ENCODE data around the gene FBXW11. TPM values are rescaled to one million over a fixed set of nuclear protein-coding genes. Genes with fewer than 3 reads are reported as not detected.

Gene FBXW11
- total and polyA plus RNA-seq, 4 experiments from 2014 or later = 17.1 to 43.4 (median 32.1) TPM

DNA sequence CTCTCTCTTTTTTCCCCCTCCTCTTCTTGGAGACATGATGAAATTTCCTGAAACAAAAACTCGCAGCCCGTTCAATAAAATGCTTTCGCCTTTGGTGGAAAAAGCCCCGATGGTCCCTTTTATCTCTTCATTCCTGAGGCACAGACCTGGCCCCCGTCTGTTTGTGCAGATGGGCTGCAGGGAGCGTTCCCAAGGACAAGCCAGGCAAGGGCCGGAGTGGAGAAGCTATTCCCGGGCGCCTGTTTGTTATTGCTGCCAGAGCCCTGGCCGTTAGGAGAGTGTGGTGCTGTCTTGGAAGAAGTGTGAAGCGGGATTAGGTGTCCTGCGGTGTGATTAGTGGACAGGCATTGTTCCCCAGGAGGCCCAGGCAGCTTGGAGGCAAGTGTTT, 149.0 kb downstream of the FBXW11 start:
- intact Hi-C loops (cut with micrococcal nuclease) = no loop called here
- Histone ChIP-seq H3K36me3 (ENCODE audit: insufficient read depth, low read length) (peaks cover 3% of the 10 kb centered on the region), H3K27ac (ENCODE audit: low read depth, low read length) (no peak overlapping the region), H3K4me3 (ENCODE audit: low read length in 2 of 2) (no peak overlapping the region), H3K9me3 (ENCODE audit: control insufficient read depth in 1 of 2, low read length in 2 of 2) (no peaks in the 10 kb centered on the region), H3K27me3 (ENCODE audit: insufficient read depth, low read length) (no peaks in the 10 kb centered on the region), H3K4me1 (ENCODE audit: insufficient read depth, low read length) (no peaks in the 10 kb centered on the region)
- ChIA-PET CTCF (ENCODE audit: partially characterized antibody) (no interaction called here), POLR2A (ENCODE audit: partially characterized antibody) (no interaction called here)
- DNase-seq = no peak
- H3K4me3 Mint-ChIP-seq = no peak overlapping the region
- peaks cover 9 to 17% (median 12%) of the 10 kb centered on the region in 4 donors for H3K4me1 Mint-ChIP-seq
- peak overlapping the region in 1 of 7 donors; percentile 61 for H3K27ac Mint-ChIP-seq
- peaks cover 11 to 27% of the 10 kb centered on the region in 2 donors for H3K36me3 Mint-ChIP-seq
- H3K27me3 Mint-ChIP-seq = no peaks in the 10 kb centered on the region
- H3K9me3 Mint-ChIP-seq = peaks cover 0 to 3% (median 0%) of the 10 kb centered on the region in 8 donors

DNA sequence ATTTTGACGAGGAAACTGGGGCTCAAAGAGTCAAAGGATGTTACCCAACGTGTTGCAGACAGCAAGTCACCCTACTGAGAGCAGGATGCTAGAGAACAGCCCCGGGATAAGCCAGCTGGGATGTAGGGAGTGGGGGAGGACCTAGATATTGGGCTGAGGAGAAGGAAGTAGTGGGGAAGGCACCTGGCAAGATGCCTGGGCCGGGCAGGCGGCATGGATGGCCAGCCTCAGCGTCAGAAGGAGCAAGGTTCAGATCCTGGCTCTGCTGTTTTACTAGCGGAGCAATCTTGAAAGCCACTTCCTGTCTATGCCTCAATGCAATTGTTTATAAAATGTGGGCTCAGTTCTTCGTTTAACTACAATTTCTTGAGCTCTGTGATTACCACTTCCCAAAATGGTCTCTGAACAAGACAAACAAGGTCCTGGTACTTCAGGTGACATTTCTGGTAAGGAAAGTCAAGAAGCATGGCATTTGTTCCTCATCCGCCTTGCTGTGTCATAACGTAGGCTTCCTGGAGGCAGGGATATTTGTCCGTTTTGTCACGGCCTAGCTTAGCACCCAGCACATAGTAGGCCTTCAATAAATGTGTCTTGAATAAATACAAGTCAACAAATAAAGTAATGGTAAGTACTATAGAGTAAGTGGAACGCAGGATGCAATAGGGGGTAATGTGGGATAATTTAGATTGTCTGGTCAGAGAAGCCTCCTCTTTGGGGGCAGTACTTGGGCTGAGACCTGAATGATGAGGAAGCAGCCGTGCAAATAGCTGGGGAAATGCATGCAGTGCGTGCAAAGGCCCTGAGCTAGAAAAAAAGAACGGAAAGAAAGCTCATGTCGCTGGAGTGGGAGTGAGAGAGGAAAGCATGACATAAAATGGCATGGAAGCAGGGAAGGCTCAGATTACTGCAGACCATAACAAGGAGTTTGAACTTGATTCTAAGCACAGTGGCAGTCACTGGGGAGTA, 150.4 kb downstream of the FBXW11 start:
- Mint-ChIP-seq H3K4me3 (no peak overlapping the region), H3K4me1 (peaks cover 9 to 17% (median 12%) of the 10 kb centered on the region in 4 donors), H3K36me3 (peaks cover 8 to 23% of the 10 kb centered on the region in 2 donors), H3K27ac (peak overlapping the region in 3 of 7 donors; percentile 34 to 80 (median 68)), H3K27me3 (no peaks in the 10 kb centered on the region), H3K9me3 (peaks cover 0 to 3% (median 0%) of the 10 kb centered on the region in 8 donors)
- intact Hi-C loops (cut with micrococcal nuclease) = no loop called here
- ChIA-PET POLR2A (ENCODE audit: partially characterized antibody) (no interaction called here), CTCF (ENCODE audit: partially characterized antibody) (interaction anchor here (1.4 kb wide), 1 partner anchor 437 kb away, joined by 3 read pairs; the partner anchor contains the start of gene FGF18)
- peaks cover 2% of the 10 kb centered on the region for H3K36me3 ChIP-seq (ENCODE audit: insufficient read depth, low read length)
- H3K4me3 ChIP-seq (ENCODE audit: low read length in 2 of 2) = no peak overlapping the region
- no peaks in the 10 kb centered on the region for H3K9me3 ChIP-seq (ENCODE audit: control insufficient read depth in 1 of 2, low read length in 2 of 2)
- no peaks in the 10 kb centered on the region for H3K4me1 ChIP-seq (ENCODE audit: insufficient read depth, low read length)
- H3K27me3 ChIP-seq (ENCODE audit: insufficient read depth, low read length) = no peaks in the 10 kb centered on the region
- no peak overlapping the region for H3K27ac ChIP-seq (ENCODE audit: low read depth, low read length)
- DNase-seq = no peak

DNA sequence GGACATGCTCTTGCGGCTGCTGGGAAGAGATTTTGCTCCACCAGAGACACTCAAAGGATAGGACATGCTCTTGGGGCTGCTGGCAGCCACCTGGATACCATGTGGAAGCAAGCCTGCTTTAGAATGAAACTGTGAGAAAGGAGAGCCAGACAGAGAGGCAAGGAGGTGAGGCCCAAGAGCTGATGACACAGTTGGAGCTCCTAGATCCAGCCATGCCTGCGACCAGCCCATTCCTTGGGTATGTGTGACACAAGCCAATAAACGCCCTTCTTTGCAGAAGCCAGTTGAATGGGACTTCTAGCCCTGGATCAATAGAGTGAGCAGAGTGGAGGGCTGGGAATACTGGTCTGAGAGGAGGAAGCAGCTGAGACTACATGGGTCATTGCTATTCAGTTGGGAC, 151.2 kb downstream of the FBXW11 start:
- Mint-ChIP-seq H3K36me3 (peaks cover 8 to 17% of the 10 kb centered on the region in 2 donors), H3K9me3 (peaks cover 0 to 3% (median 0%) of the 10 kb centered on the region in 8 donors), H3K4me3 (no peak overlapping the region), H3K27me3 (no peaks in the 10 kb centered on the region), H3K4me1 (peaks cover 9 to 17% (median 12%) of the 10 kb centered on the region in 4 donors), H3K27ac (no peak overlapping the region)
- no peak overlapping the region for H3K4me3 ChIP-seq (ENCODE audit: low read length in 2 of 2)
- no peaks in the 10 kb centered on the region for H3K27me3 ChIP-seq (ENCODE audit: insufficient read depth, low read length)
- intact Hi-C loops (cut with micrococcal nuclease) = no loop called here
- no peak overlapping the region for H3K27ac ChIP-seq (ENCODE audit: low read depth, low read length)
- H3K4me1 ChIP-seq (ENCODE audit: insufficient read depth, low read length) = no peaks in the 10 kb centered on the region
- CTCF ChIA-PET (ENCODE audit: partially characterized antibody) = no interaction called here
- H3K9me3 ChIP-seq (ENCODE audit: control insufficient read depth in 1 of 2, low read length in 2 of 2) = no peaks in the 10 kb centered on the region
- DNase-seq = no peak
- no peaks in the 10 kb centered on the region for H3K36me3 ChIP-seq (ENCODE audit: insufficient read depth, low read length)
- POLR2A ChIA-PET (ENCODE audit: partially characterized antibody) = no interaction called here

DNA sequence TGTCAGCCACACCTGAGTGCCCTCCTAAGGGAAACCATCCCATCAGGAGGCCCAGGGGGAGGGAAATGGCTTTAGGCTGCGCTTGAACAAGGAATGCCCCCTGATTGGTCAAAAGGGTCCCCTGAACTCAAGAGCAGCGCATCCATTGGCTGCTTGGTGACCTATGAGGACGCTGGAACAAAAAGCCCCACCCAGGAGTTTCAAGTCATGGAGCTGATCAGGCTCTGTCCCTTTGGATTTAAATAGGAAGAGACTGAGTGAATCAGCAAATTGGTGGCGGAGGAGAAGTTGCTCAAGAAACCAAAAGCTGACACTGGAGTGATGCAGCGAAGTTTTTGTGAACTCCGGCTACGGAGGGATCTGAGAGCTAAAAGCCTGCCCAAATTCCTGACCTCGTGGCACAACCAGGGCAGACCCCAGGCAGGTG, 154.2 kb downstream of the FBXW11 start:
- Histone ChIP-seq H3K9me3 (ENCODE audit: control insufficient read depth in 1 of 2, low read length in 2 of 2) (no peaks in the 10 kb centered on the region), H3K27ac (ENCODE audit: low read depth, low read length) (no peak overlapping the region), H3K36me3 (ENCODE audit: insufficient read depth, low read length) (no peaks in the 10 kb centered on the region), H3K4me1 (ENCODE audit: insufficient read depth, low read length) (no peaks in the 10 kb centered on the region), H3K27me3 (ENCODE audit: insufficient read depth, low read length) (no peaks in the 10 kb centered on the region), H3K4me3 (ENCODE audit: low read length in 2 of 2) (no peak overlapping the region)
- CTCF ChIA-PET (ENCODE audit: partially characterized antibody) = no interaction called here
- POLR2A ChIA-PET (ENCODE audit: partially characterized antibody) = no interaction called here
- no peak for DNase-seq
- Mint-ChIP-seq H3K4me1 (peaks cover 6 to 11% (median 10%) of the 10 kb centered on the region in 4 donors), H3K27ac (no peak overlapping the region), H3K9me3 (peaks cover 0 to 3% (median 0%) of the 10 kb centered on the region in 8 donors), H3K36me3 (peaks cover 10 to 11% of the 10 kb centered on the region in 2 donors), H3K4me3 (no peak overlapping the region), H3K27me3 (no peaks in the 10 kb centered on the region)
- intact Hi-C loops (cut with micrococcal nuclease) = no loop called here

DNA sequence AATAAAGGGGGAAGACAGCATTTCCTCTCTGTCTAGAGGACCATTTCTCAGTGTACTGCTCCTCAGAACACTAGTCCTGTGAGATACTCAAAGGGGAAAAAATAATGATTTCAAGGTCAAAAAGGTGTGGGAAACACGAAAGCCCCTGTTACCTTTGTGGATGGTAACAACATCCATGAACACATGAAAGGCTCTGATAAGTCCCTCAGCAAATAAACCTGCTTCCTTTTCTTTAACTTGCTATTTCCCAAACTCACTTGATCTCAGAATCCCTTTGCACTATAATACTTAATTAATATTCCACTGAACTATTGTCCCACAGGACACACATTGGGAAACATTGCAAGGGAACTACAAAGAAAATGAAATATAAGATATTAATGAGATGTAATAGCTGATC, 155.2 kb downstream of the FBXW11 start:
- Histone ChIP-seq H3K4me3 (ENCODE audit: low read length in 2 of 2) (no peak overlapping the region), H3K4me1 (ENCODE audit: insufficient read depth, low read length) (no peaks in the 10 kb centered on the region), H3K36me3 (ENCODE audit: insufficient read depth, low read length) (no peaks in the 10 kb centered on the region), H3K9me3 (ENCODE audit: control insufficient read depth in 1 of 2, low read length in 2 of 2) (no peaks in the 10 kb centered on the region), H3K27ac (ENCODE audit: low read depth, low read length) (no peak overlapping the region), H3K27me3 (ENCODE audit: insufficient read depth, low read length) (no peaks in the 10 kb centered on the region)
- peaks cover 3 to 7% (median 7%) of the 10 kb centered on the region in 4 donors for H3K4me1 Mint-ChIP-seq
- no peaks in the 10 kb centered on the region for H3K27me3 Mint-ChIP-seq
- ChIA-PET POLR2A (ENCODE audit: partially characterized antibody) (no interaction called here), CTCF (ENCODE audit: partially characterized antibody) (no interaction called here)
- intact Hi-C loops (cut with micrococcal nuclease) = no loop called here
- peaks cover 8 to 11% of the 10 kb centered on the region in 2 donors for H3K36me3 Mint-ChIP-seq
- H3K9me3 Mint-ChIP-seq = peaks cover 0 to 3% (median 0%) of the 10 kb centered on the region in 8 donors
- no peak overlapping the region for H3K4me3 Mint-ChIP-seq
- no peak overlapping the region for H3K27ac Mint-ChIP-seq
- DNase-seq = no peak

DNA sequence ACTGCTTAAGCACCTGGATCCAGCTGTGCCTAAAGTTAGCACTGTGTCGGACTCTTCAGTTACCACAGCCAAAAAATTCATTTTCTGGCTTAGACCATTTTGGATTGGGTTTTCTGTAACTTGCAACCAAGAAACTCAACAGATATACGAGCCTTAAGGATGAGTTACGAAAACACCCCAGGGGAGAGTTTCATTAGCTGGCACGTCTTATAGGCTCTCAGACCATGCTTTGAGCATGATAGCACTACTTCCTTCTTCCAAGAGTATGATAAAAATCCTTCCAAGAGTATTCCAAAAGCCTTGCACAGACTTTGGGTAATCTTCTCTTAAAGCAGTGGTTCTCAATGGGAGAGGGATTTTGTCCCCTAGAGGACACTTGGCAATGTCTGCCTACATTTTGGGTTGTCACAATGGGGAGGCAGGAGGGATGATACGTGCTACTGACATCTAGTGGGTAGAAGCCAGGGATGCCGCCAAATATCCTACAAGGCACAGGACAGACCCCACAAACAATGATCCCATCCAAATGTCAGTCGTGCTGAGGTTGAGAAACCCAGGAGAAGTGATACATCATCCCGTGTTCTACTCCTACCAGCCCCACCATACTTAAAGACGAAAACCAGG, 156.0 kb downstream of the FBXW11 start:
- Histone ChIP-seq H3K36me3 (ENCODE audit: insufficient read depth, low read length) (no peaks in the 10 kb centered on the region), H3K27me3 (ENCODE audit: insufficient read depth, low read length) (no peaks in the 10 kb centered on the region), H3K9me3 (ENCODE audit: control insufficient read depth in 1 of 2, low read length in 2 of 2) (no peaks in the 10 kb centered on the region), H3K4me3 (ENCODE audit: low read length in 2 of 2) (no peak overlapping the region), H3K27ac (ENCODE audit: low read depth, low read length) (no peak overlapping the region), H3K4me1 (ENCODE audit: insufficient read depth, low read length) (no peaks in the 10 kb centered on the region)
- H3K4me1 Mint-ChIP-seq = no peaks in the 10 kb centered on the region
- ChIA-PET CTCF (ENCODE audit: partially characterized antibody) (no interaction called here), POLR2A (ENCODE audit: partially characterized antibody) (no interaction called here)
- no peaks in the 10 kb centered on the region for H3K27me3 Mint-ChIP-seq
- intact Hi-C loops (cut with micrococcal nuclease) = no loop called here
- no peak overlapping the region for H3K27ac Mint-ChIP-seq
- peaks cover 0 to 3% (median 0%) of the 10 kb centered on the region in 8 donors for H3K9me3 Mint-ChIP-seq
- H3K36me3 Mint-ChIP-seq = peaks cover 8 to 11% of the 10 kb centered on the region in 2 donors
- no peak for DNase-seq
- no peak overlapping the region for H3K4me3 Mint-ChIP-seq

DNA sequence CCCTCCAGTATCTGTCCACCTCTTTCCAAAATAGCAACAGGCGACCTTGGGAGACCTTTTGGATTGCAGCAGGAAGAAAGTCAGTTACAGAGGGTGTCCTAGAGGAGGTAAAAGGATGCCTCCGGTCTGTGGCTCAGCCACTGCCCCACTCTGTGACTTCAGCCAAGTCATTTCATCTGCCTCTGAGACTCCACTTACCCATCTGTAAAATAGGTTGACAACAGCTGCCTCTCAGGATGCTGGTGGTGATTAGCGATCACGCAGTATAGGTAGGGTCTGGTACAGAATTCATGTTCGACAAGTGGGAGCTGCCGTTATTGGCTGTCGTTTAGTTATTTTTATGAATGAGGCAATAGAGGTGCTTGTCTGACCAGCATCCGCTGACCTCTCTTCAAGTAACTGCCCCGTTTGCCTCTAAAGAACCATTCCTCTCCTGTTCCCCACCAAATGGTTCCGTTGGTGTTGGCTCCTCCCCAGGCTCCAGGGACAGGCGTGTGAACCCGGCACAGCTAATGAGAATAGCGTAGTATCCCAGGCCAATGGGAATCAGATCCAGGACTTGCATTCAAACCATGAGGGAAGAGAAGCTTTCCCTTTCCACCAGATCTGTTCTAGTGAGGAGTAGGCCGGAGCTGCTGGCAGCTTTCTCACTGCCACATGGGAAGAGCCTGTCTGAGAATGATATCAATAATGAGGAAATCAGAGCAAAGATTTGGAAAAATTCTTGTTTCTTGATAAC, 156.7 kb downstream of the FBXW11 start:
- no peak for DNase-seq
- Mint-ChIP-seq H3K9me3 (peaks cover 0 to 3% (median 0%) of the 10 kb centered on the region in 8 donors), H3K4me3 (no peak overlapping the region), H3K4me1 (no peaks in the 10 kb centered on the region), H3K27me3 (no peaks in the 10 kb centered on the region), H3K36me3 (peaks cover 8 to 11% of the 10 kb centered on the region in 2 donors), H3K27ac (peak overlapping the region in 1 of 7 donors; percentile 23)
- POLR2A ChIA-PET (ENCODE audit: partially characterized antibody) = no interaction called here
- Histone ChIP-seq H3K4me3 (ENCODE audit: low read length in 2 of 2) (no peak overlapping the region), H3K27ac (ENCODE audit: low read depth, low read length) (no peak overlapping the region), H3K9me3 (ENCODE audit: control insufficient read depth in 1 of 2, low read length in 2 of 2) (no peaks in the 10 kb centered on the region), H3K36me3 (ENCODE audit: insufficient read depth, low read length) (no peaks in the 10 kb centered on the region), H3K4me1 (ENCODE audit: insufficient read depth, low read length) (no peaks in the 10 kb centered on the region), H3K27me3 (ENCODE audit: insufficient read depth, low read length) (no peaks in the 10 kb centered on the region)
- CTCF ChIA-PET (ENCODE audit: partially characterized antibody) = no interaction called here
- intact Hi-C loops (cut with micrococcal nuclease) = no loop called here
